H1 (cell line): ENCODE results near the gene TUT4. TPM values are rescaled to one million over a fixed set of nuclear protein-coding genes. Genes with fewer than 3 reads are reported as not detected.

ENCODE experiments used
- HDAC6 ChIP-seq: IDR thresholded peaks from one replicate; pipeline ENCODE4 v1.7.1; 2012; ENCODE audit warnings: low read depth, mild to moderate bottlenecking, inconsistent platforms, low read length, moderate library complexity
- NRF1 ChIP-seq: IDR thresholded peaks from 2 replicates; pipeline ENCODE4 v1.6.1; 2011; ENCODE audit warnings: mild to moderate bottlenecking, low read depth, low read length, improper control_type of control experiment
- RNF2 ChIP-seq: fragments of 200-900, 300-1000 bp; sonication (generic); IDR thresholded peaks from 2 replicates; pipeline ENCODE4 v1.7.1; 2016; ENCODE audit warnings: borderline replicate concordance, low read depth, mild to moderate bottlenecking, antibody characterized with exemption, low read length; ENCODE audit not compliant: poor library complexity, severe bottlenecking; ENCODE audit errors: missing control alignments
- SAP30 ChIP-seq: fragments of 300-600 bp; sonication (generic); IDR thresholded peaks from 2 replicates; pipeline ENCODE4 v1.7.1; 2012; ENCODE audit warnings: low read length, moderate library complexity, mild to moderate bottlenecking, inconsistent platforms; ENCODE audit not compliant: insufficient read depth, insufficient replicate concordance
- SRF ChIP-seq: IDR thresholded peaks from 2 replicates; pipeline ENCODE4 v1.6.1; 2011; ENCODE audit warnings: mild to moderate bottlenecking, low read depth, low read length, moderate library complexity
- polyA plus RNA-seq, 7 experiments: library from polyadenylated mRNA; depleted of rRNA in 3 of 7; stranded (reverse) in 5 of 7; unstranded in 2 of 7; fragments of >200 nt in 5 of 7; fragments of 200-250 nt in 2 of 7; gene quantifications; 1 replicate in 5 of 7; 2 replicates in 1 of 7; 4 replicates in 1 of 7; pipeline versions ENCODE4 v1.2.1 to v1.2.3, GENCODE V29; 2011 to 2013; ENCODE audit warnings: missing spikeins in 2 of 7, mixed read lengths in 2 of 7
- total RNA-seq: library from RNA; stranded (reverse); fragmentation: NEBNext Ultra II Directional; extraction: Animal tissue kit (Norgen Biotek cat#: 25700); gene quantifications from 2 replicates; pipeline ENCODE4 v1.2.1, GENCODE V29; 2021

TUT4 gene
- total and polyA plus RNA-seq, 2 of the 8 experiments (the other 6 are each of a cell fraction or from before 2014, with no cell fraction given) = 54.5 to 63.3 TPM

GRCh38 chr1:52553362-52554266 lies 722 bp upstream of the TUT4 start (continued):
- TF ChIP-seq HDAC6 = no peak
- TF ChIP-seq NRF1 = no peak
- no peak for TF ChIP-seq SAP30
- no peak for TF ChIP-seq RNF2
- no peak for TF ChIP-seq SRF
